ENCODE data around the gene CHMP4A. TPM values are rescaled to one million over a fixed set of nuclear protein-coding genes. Genes with fewer than 3 reads are reported as not detected.

Gene CHMP4A
- total and polyA plus RNA-seq, 11 donors, result 20.2 to 72.8 (median 34.5) TPM

DNA sequence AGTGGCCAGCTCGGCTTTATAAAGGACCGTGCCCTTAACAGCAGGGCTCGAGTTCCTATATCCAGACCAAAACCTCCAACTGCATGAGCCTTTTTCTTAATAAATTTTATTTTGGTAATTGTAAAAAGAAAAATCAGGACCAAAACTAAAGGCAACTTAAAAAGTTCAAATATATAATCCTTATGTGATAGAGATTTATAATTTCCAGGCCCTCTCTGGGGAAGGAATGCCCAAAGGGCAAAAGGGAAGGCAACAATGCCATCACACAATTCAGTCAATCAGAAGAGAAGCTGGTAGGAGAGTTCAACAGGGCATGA, 24.3 kb downstream of the CHMP4A start:
- H3K27me3 ChIP-seq, result no peaks in the 10 kb centered on the region
- intact Hi-C loops (cut with DNase I), result loop anchor here in 1 of 10 donors (2.0 kb wide), 1 partner anchor 74 kb away; the partner anchor contains the start of genes DCAF11 and NRL
- H3K36me3 ChIP-seq, result peaks cover 0 to 64% (median 50%) of the 10 kb centered on the region in 9 donors
- peak overlapping the region in 11 of 12 donors; percentile 11 to 80 (median 66) for H3K27ac ChIP-seq
- TF ChIP-seq POLR2A (IDR thresholded peaks at IDR 0.05), result no peak
- TF ChIP-seq, protein P1, sequence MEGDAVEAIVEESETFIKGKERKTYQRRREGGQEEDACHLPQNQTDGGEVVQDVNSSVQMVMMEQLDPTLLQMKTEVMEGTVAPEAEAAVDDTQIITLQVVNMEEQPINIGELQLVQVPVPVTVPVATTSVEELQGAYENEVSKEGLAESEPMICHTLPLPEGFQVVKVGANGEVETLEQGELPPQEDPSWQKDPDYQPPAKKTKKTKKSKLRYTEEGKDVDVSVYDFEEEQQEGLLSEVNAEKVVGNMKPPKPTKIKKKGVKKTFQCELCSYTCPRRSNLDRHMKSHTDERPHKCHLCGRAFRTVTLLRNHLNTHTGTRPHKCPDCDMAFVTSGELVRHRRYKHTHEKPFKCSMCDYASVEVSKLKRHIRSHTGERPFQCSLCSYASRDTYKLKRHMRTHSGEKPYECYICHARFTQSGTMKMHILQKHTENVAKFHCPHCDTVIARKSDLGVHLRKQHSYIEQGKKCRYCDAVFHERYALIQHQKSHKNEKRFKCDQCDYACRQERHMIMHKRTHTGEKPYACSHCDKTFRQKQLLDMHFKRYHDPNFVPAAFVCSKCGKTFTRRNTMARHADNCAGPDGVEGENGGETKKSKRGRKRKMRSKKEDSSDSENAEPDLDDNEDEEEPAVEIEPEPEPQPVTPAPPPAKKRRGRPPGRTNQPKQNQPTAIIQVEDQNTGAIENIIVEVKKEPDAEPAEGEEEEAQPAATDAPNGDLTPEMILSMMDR (IDR thresholded peaks at IDR 0.05), result no peak
- DNase-seq (no peak), ATAC-seq (no peak)
- H3K4me1 ChIP-seq, result peaks cover 0 to 26% (median 15%) of the 10 kb centered on the region in 12 donors
- H3K4me3 ChIP-seq, result peak overlapping the region in 9 of 12 donors; percentile 66 to 83 (median 71)
- H3K9me3 ChIP-seq, result no peaks in the 10 kb centered on the region
- WGBS, 4 donors, result 2 to 5% (median 2%) methylated on average over 3 of the region's 3 CpGs

DNA sequence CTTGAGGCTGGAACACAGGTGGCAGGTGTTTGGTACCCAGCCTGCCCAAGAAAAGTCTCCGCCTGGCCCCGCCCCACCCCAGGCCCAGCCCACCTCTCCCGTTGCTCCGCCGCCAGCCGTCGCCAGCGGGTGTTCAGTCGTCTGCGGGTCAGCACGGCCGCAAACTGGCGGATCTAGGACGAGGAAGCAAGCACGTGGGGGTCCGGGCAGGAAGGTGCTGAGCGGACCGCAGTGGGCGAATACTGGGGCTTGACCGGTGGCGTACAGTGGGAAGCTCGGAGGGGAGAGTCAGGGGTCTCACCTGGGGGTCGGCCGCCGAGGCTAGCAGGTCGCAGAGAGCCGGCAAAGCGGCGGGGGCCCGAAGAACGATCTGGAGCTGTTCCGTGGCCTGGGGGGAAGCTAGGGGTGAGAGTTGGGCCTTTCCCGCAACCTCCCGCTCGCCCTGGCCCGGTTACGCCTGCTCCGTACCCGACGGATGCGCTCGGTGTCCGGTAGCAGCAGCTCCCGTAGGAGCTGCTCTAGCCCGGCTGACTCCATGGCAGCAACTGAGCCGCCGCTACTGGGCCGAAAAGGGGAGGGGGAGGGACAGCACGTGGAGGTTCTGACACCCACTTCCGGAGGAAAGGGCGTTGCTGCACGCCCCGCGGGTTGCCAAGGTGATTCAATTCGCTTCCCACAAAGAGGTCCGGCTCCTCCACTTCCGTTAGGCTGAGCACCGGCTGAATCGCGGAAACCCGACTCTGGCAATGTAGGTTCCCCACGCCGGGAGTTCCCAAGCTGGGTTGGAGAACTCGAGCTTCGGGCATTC, 24.8 kb downstream of the CHMP4A start, which contains the start of gene IPO4:
TSS of gene IPO4 (minus strand) at position 566 of the 808 bp plus-strand sequence. CDS start at position 537, 29 bp downstream.
- Histone ChIP-seq H3K27me3 (no peaks in the 10 kb centered on the region), H3K4me3 (peak within 1 kb of the TSS; percentile 48 to 83 (median 69)), H3K36me3 (peaks cover 0 to 70% (median 54%) of the 10 kb centered on the region in 9 donors), H3K9me3 (no peaks in the 10 kb centered on the region), H3K4me1 (peaks cover 0 to 24% (median 14%) of the 10 kb centered on the region in 12 donors), H3K27ac (peak within 1 kb of the TSS in 11 of 12 donors; percentile 41 to 80 (median 67))
- DNase-seq, result peak; percentile 96 to 98 (median 97)
- ATAC-seq, result peak; percentile 92 to 98 (median 94)
- intact Hi-C loops (cut with DNase I), result loop anchor here in 2 of 10 donors (1.0 to 2.0 kb wide), 2 partner anchors 27 to 74 kb away; partner anchors contain the start of genes DCAF11 (in 1 of the 2), IRF9 (in 1 of the 2) and NRL (in 1 of the 2)
- WGBS, 4 donors, result 0 to 1% (median 1%) methylated on average over 23 to 65 of the region's 65 CpGs
- TF ChIP-seq, protein P1 (IDR thresholded peaks at IDR 0.05), result no peak
- peak in 1 of 2 donors; percentile 45 for TF ChIP-seq POLR2A (IDR thresholded peaks at IDR 0.05)

DNA sequence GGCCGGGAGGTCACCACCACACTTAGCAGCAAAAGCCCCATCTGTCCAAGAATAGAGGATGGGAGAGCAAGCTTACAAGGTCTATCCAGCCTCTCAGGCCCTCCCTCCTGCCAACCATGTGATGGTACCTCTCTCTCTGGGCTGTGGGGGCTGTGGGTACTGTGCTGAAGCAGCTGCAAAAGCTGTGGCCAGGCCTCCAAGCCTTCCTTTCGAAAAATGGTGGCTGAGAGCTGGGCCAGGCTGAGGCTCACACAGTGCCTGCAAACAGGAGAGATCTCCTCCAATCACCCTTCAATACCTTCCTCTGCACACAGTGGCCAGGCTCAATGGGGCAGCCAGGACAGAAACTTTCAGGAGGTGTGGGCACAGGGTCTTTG, 25.8 kb downstream of the CHMP4A start:
- Histone ChIP-seq H3K27me3 (no peaks in the 10 kb centered on the region), H3K4me1 (peaks cover 0 to 24% (median 14%) of the 10 kb centered on the region in 12 donors), H3K9me3 (no peaks in the 10 kb centered on the region), H3K27ac (no peak overlapping the region), H3K36me3 (peaks cover 4 to 71% (median 57%) of the 10 kb centered on the region in 9 donors), H3K4me3 (peak overlapping the region in 7 of 12 donors; percentile 66 to 83 (median 72))
- no peak for ATAC-seq
- WGBS, 4 donors, result 79 to 88% (median 85%) methylated on average over 2 of the region's 2 CpGs
- TF ChIP-seq POLR2A (IDR thresholded peaks at IDR 0.05), result no peak
- DNase-seq, result no peak
- intact Hi-C loops (cut with DNase I), result no loop called here

DNA sequence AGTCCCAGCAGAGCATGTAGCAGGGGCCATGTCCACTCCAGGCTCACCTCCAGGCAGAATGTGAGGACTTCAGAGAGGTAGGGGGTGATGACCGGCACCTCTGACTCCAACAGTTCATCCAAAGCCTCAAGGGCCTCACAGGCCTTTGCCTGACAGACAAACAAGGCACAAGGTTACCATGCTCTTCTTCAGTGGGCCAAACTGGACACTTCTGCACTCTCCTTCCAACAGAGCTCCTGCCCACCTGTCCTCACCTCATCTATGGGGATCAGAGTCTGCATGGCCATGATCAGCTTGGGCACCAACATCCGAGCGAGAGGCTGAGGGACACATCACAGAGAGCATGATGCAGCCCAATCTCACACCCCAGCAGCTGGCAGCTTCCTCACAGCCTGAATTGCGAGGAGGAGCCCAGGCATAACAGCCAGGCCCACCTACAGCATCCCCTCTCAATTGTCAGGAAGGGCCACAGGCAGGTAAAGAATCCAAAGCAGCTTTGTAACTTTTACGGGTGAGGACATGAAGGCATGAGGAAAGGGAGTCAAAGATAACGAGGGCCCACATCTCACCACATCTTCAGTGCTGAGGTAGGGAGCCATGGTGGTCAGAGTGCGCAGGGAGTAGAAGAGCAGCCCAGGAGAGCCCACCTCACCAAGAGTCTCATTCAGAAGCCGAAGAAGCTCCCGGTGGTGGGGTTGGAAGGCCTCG, 26.3 kb downstream of the CHMP4A start:
- WGBS, 4 donors, result 92 to 98% (median 93%) methylated on average over 10 of the region's 10 CpGs
- Histone ChIP-seq H3K27ac (no peak overlapping the region), H3K4me1 (peaks cover 0 to 24% (median 14%) of the 10 kb centered on the region in 12 donors), H3K36me3 (peaks cover 4 to 70% (median 57%) of the 10 kb centered on the region in 9 donors), H3K27me3 (no peaks in the 10 kb centered on the region), H3K4me3 (peak overlapping the region in 2 of 12 donors; percentile 68 to 71), H3K9me3 (no peaks in the 10 kb centered on the region)
- intact Hi-C loops (cut with DNase I), result no loop called here
- DNase-seq (no peak), ATAC-seq (no peak)
- TF ChIP-seq, protein P1 (IDR thresholded peaks at IDR 0.05), result no peak
- no peak for TF ChIP-seq POLR2A (IDR thresholded peaks at IDR 0.05)
